RWPE1 (cell line): ENCODE data around the gene CYP2U1.

Experiments
- CTCF ChIA-PET: fragments of 350-600 bp; sonication (Branson Sonifier 250); formaldehyde crosslinking; extraction: SDS; loops from one replicate; lab custom pipeline; 2021; lab: Yijun Ruan, JAX
- POLR2A ChIA-PET: fragments of 400-600 bp; formaldehyde crosslinking; extraction: SDS; loops from one replicate; lab custom pipeline; 2020; ENCODE audit warnings: antibody characterized with exemption; ENCODE audit not compliant: low non-redundant PET; lab: Yijun Ruan, JAX
- DNase-seq: peaks from one replicate; pipeline ENCODE4 v3.0.0; 2012; ENCODE audit warnings: low spot score
- H3K27ac ChIP-seq: fragments of 450-650 bp; 2 replicates; pipeline ENCODE4 v1.5.1; 2017
- TF ChIP-seq, protein P1 (sequence below): fragments of 450-650 bp; conservative IDR thresholded peaks from 2 replicates; pipeline ENCODE4 v1.5.1; 2017; ENCODE audit warnings: low read depth, mild to moderate bottlenecking

CYP2U1 gene

DNA sequence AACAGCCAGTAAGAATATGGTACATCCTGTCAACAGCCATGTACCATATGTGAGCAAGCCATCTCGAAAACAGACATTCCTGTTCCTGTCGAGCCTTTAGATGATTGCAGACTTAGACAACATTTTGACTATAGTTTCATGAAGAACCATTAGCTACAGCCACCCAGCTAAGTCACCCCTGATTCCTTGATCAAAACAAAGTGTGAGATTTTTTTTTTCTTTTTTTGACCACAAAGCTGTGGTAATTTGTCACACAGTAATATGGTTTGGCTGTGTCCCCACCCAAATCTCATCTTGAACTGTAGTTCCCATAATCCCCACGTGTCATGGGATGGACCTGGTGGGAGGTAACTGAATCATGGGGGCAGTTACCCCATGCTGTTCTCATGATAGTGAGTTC lies 43.2 kb downstream of the CYP2U1 start:
- DNase-seq: no peak
- ChIA-PET CTCF (no interaction called here), POLR2A (no interaction called here)
- TF ChIP-seq, protein P1, sequence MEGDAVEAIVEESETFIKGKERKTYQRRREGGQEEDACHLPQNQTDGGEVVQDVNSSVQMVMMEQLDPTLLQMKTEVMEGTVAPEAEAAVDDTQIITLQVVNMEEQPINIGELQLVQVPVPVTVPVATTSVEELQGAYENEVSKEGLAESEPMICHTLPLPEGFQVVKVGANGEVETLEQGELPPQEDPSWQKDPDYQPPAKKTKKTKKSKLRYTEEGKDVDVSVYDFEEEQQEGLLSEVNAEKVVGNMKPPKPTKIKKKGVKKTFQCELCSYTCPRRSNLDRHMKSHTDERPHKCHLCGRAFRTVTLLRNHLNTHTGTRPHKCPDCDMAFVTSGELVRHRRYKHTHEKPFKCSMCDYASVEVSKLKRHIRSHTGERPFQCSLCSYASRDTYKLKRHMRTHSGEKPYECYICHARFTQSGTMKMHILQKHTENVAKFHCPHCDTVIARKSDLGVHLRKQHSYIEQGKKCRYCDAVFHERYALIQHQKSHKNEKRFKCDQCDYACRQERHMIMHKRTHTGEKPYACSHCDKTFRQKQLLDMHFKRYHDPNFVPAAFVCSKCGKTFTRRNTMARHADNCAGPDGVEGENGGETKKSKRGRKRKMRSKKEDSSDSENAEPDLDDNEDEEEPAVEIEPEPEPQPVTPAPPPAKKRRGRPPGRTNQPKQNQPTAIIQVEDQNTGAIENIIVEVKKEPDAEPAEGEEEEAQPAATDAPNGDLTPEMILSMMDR: no peak
- H3K27ac ChIP-seq: no peak overlapping the region

DNA sequence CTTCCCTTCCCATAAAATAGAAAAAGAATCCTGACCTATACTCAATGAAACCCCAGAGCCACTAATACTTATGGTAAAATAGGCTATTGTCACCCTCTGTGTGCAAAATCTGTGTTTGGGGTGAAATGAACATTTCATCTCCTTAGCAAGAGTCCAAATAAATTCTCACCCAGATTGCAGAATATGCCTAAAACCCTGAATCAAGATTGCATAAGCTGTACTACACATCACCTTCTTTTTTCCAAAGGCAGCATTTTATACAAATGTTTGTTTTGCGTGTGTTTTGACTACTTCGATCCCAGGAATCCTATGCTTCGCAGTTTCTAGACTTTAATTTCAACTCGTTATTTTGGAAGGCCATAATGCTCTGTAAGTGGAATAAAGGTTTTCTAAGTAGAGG lies 46.1 kb downstream of the CYP2U1 start:
- no peak overlapping the region for H3K27ac ChIP-seq
- no peak for DNase-seq
- TF ChIP-seq, protein P1: no peak
- ChIA-PET POLR2A (no interaction called here), CTCF (no interaction called here)

DNA sequence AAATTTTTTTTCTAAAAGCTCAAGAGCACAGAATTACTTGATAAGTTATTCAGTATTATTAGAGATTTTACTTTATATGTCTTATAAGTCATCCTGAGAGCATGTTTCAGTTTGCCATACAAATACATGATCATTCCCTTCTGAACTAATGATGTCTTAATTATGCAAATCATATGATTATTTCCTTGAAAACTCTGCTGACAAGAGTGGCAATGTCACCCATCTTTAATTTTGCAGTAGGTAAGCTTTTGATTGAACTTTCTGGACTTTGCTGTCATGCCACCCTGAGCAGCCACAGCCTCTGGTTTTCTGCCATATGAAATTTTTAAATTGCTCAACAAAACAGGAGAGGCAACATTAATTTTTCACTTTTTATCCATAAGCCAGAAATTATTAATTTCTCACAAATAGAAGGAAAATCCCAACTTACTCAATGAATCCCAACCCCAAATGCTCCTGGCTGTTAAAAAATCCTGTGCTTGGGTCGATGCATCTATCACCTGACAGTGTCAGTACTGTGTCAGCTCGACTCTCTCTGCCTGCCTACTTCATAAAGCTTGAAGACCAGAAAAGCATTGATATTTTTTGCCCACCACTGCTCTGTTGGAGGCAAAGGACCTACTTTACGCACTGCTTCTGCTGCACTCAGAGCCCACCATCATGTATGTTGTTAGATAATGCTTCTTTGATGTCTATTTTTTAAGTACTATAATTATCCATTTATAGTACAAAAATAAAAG lies 46.8 kb downstream of the CYP2U1 start:
- DNase-seq: no peak
- ChIA-PET POLR2A (no interaction called here), CTCF (no interaction called here)
- H3K27ac ChIP-seq: no peak overlapping the region
- TF ChIP-seq, protein P1: no peak

DNA sequence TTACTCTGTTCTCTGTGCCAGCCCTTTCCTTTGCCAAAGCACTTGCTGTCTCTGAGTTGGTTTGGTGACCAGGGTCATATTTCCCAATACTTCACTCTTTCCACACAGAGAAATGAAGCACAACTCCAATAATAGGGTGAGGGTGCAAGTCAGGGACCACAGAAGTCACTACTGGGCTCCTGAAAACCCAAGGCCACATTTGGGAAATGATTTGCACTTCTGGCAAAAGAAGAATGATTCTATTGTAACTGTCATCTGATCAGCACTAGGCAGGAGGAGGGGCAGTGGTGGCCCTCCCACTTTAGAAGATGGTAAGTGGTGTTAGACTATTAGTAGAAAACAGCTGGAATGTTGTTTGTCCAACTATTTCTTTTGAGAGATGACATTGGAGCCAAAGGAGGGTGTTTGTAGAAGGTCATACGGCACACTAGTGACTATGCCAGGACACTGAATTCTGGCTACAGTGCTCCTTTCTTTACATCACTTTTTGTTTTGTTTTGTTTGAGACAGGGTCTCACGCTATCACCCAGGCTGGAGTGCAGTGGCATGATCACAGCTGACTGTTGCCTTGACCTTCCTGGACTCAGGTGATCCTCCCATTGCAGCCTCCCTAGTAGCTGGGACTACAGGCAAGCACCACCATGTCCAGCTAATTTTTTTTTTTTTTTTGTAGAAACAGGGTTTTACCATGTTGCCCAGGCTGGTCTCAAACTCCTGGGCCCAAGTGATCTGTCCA lies 47.5 kb downstream of the CYP2U1 start:
- TF ChIP-seq, protein P1: no peak

DNA sequence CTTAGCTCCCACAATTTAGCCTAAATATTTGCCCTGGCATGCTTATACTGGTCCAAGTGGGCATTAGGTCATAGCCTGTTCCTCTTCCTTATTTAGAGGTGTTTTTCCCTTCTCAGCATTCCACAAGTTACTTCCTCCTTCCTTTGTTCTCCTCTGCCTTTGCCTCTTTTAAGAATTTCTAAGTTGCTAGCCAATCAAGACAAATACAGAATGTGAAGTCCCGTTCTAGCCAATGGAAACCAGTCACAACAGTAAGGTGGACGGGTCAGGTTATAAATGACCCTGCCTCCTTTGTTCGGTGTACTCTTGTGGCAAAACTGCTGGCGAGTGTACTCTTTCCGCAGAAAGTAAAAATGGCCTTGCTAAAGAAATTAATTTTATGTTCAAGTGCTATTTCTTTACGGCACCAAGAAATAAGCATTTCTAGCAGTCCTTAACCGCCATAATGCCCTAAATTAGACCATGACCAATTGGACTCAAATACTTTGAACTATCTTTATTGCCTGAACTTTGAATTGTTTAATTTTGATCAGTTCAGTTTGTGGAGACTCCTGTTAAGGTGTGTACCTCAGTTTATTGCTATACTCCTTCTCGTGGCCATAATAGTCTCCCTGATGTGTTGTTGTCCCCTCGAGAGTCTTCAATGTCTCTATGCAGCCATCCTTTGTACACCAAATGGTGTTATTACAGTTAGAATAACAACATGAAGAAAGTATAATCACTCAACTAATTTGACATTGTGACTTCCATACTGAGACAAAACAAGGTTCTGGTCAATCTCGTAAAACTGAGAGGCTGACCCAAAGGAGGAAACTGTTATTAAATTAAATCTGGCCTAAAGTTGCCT lies 56.8 kb downstream of the CYP2U1 start:
- ChIA-PET CTCF (interaction anchor here (0.7 kb wide), 1 partner anchor 33 kb away, joined by 3 read pairs; no protein-coding TSS in a partner anchor), POLR2A (no interaction called here)
- DNase-seq: no peak
- TF ChIP-seq, protein P1: no peak
- H3K27ac ChIP-seq: no peak overlapping the region

More for the DNA sequence above, 47.5 kb downstream of the CYP2U1 start:
- DNase-seq: no peak
- POLR2A ChIA-PET: no interaction called here
- no peak overlapping the region for H3K27ac ChIP-seq
- CTCF ChIA-PET: no interaction called here

DNA sequence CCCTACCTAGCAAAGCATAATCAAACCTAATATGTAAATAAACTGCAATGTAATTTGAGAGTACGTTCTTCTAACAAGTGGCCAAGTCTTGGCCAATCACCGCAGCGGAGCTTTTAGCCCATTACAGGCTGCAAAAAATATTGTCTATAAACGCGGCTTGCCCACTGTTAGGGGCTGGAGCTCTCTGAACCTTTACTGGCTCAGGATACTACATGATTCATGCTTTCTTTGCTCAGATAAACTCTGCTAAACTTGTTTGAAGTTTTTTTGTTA lies 57.4 kb downstream of the CYP2U1 start:
- POLR2A ChIA-PET: no interaction called here
- CTCF ChIA-PET: no interaction called here
- TF ChIP-seq, protein P1: no peak
- DNase-seq: no peak
- H3K27ac ChIP-seq: no peak overlapping the region
